HFFc6 (cell line): ENCODE data around the gene ARHGAP26. TPM values are rescaled to one million over a fixed set of nuclear protein-coding genes. Genes with fewer than 3 reads are reported as not detected.

Experiments used
- DNase-seq: peaks from one replicate; pipeline ENCODE4 v3.0.0-alpha.2; 2018
- H3K27ac Mint-ChIP-seq: 2 replicates; pipeline ENCODE4 v1.8.0; 2020; ENCODE audit warnings: mild to moderate bottlenecking, mixed read lengths
- H3K27me3 Mint-ChIP-seq: 2 replicates; pipeline ENCODE4 v1.8.0; 2021; ENCODE audit warnings: mild to moderate bottlenecking, moderate library complexity, mixed read lengths; ENCODE audit not compliant: insufficient read depth
- H3K36me3 Mint-ChIP-seq: 2 replicates; pipeline ENCODE4 v1.8.0; 2021; ENCODE audit warnings: low read depth, mixed read lengths
- H3K4me1 Mint-ChIP-seq: 2 replicates; pipeline ENCODE4 v1.8.0; 2020; ENCODE audit warnings: low read depth, mixed read lengths
- H3K4me3 Mint-ChIP-seq: 2 replicates; pipeline ENCODE4 v1.8.0; 2020; ENCODE audit warnings: mild to moderate bottlenecking, moderate library complexity, mixed read lengths
- H3K9me3 Mint-ChIP-seq: 2 replicates; pipeline ENCODE4 v1.8.0; 2020; ENCODE audit warnings: mild to moderate bottlenecking, mixed read lengths
- CTCF ChIP-seq: fragments of 200-600 bp; sonication (generic); IDR thresholded peaks from 2 replicates; pipeline ENCODE4 v1.5.0; 2021; ENCODE audit warnings: antibody characterized with exemption, mild to moderate bottlenecking
- total RNA-seq, 6 experiments: library from RNA; stranded (reverse); fragmentation: NEBNext Ultra II Directional; extraction: Animal tissue kit (Norgen Biotek cat#: 25700); gene quantifications; 2 replicates in 1 of 6; 3 replicates in 5 of 6; pipeline ENCODE4 v1.2.3, GENCODE V29; 2021

ARHGAP26 gene
- total RNA-seq, 6 experiments from 2014 or later: 2.3 to 3.6 (median 3.1) TPM

GRCh38 chr5:142844866-142845265 lies 74.7 kb downstream of the ARHGAP26 start:
- Mint-ChIP-seq H3K4me3 (no peak overlapping the region), H3K27ac (no peak overlapping the region), H3K27me3 (peaks cover 20% of the 10 kb centered on the region), H3K4me1 (peaks cover 8% of the 10 kb centered on the region; the same call in 1 of the 2 replicates), H3K9me3 (no peaks in the 10 kb centered on the region), H3K36me3 (no peaks in the 10 kb centered on the region)
- no peak for TF ChIP-seq CTCF
- no peak for DNase-seq

GRCh38 chr5:142845402-142845921 lies 75.3 kb downstream of the ARHGAP26 start:
- Mint-ChIP-seq H3K4me1 (peaks cover 8% of the 10 kb centered on the region; the same call in 1 of the 2 replicates), H3K9me3 (no peaks in the 10 kb centered on the region), H3K36me3 (no peaks in the 10 kb centered on the region), H3K27ac (no peak overlapping the region), H3K27me3 (peaks cover 20% of the 10 kb centered on the region), H3K4me3 (no peak overlapping the region)
- TF ChIP-seq CTCF: no peak
- no peak for DNase-seq

- DNase-seq: no peak
- Mint-ChIP-seq H3K27ac (no peak overlapping the region), H3K4me3 (no peak overlapping the region), H3K27me3 (peaks cover 17% of the 10 kb centered on the region), H3K9me3 (no peaks in the 10 kb centered on the region), H3K4me1 (peaks cover 8% of the 10 kb centered on the region; the same call in 1 of the 2 replicates), H3K36me3 (no peaks in the 10 kb centered on the region)
- no peak for TF ChIP-seq CTCF
These were observed 75.8 kb downstream of the ARHGAP26 start for GRCh38 chr5:142845954-142846398.

GRCh38 chr5:142846406-142846805 lies 76.2 kb downstream of the ARHGAP26 start:
- Mint-ChIP-seq H3K9me3 (no peaks in the 10 kb centered on the region), H3K27me3 (peaks cover 15% of the 10 kb centered on the region), H3K4me3 (no peak overlapping the region), H3K36me3 (no peaks in the 10 kb centered on the region), H3K4me1 (peaks cover 8% of the 10 kb centered on the region; the same call in 1 of the 2 replicates), H3K27ac (no peak overlapping the region)
- no peak for DNase-seq
- TF ChIP-seq CTCF: no peak

- Mint-ChIP-seq H3K27ac (no peak overlapping the region), H3K9me3 (no peaks in the 10 kb centered on the region), H3K4me1 (peaks cover 15% of the 10 kb centered on the region; the same call in 1 of the 2 replicates), H3K27me3 (peaks cover 2% of the 10 kb centered on the region; the same call in 1 of the 2 replicates), H3K4me3 (no peak overlapping the region), H3K36me3 (no peaks in the 10 kb centered on the region)
- TF ChIP-seq CTCF: no peak
- DNase-seq: no peak
These were observed 78.0 kb downstream of the ARHGAP26 start for GRCh38 chr5:142847898-142848790.
